Activated CD4-positive, alpha-beta T cell treated with anti-CD3 and anti-CD28 coated beads, Interleukin-2, amount 50 U/mL, for 24 hours (primary cell): ENCODE data around the gene ISX.

ENCODE experiments used
- DNase-seq, 2 donors: peaks; one replicate each; pipeline ENCODE4 v3.0.0-alpha.2; 2020; ENCODE audit warnings: low read depth in 1 of 2, low spot score in 1 of 2

ISX gene

DNA sequence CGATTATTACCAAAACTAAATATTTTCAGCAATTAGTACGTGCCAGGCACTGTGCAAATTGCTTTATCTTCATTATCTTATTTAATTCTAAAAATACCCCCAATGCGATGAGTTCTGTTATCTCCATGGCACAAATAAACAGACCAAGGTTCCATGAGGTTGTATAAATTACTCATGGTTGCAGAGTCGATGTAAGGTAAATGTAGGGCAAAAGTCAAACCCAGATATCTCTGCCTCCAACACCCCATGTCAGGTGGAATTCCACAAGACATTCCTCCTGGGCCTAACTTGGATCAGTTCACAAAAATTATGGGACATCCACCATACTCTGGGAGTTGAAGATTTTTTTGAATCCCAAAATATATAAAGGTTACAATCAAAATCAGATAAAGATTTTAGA, 43.7 kb downstream of the ISX start:
- no peak for DNase-seq

GRCh38 chr22:35111244-35111643, 45.3 kb downstream of the ISX start:
- no peak for DNase-seq

DNA sequence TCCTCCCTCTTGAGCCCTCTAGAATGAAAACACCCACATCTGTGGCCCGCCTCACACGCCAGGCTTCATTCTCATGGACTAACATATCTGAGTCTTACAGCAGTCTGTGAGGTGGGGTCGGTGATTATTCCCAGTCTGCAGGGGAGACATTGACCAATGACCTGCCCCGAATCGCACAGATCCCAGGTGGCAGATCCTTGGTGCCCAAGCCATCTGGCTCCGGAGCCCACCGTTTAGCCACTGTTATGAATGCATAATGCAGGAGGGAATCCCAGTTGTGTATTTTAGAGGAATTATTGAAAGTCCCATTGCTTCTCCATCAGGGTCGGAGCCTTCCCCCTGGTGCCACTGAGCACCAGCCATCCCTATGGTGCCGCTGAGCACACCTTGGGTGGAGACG, 47.4 kb downstream of the ISX start:
- no peak for DNase-seq

DNA sequence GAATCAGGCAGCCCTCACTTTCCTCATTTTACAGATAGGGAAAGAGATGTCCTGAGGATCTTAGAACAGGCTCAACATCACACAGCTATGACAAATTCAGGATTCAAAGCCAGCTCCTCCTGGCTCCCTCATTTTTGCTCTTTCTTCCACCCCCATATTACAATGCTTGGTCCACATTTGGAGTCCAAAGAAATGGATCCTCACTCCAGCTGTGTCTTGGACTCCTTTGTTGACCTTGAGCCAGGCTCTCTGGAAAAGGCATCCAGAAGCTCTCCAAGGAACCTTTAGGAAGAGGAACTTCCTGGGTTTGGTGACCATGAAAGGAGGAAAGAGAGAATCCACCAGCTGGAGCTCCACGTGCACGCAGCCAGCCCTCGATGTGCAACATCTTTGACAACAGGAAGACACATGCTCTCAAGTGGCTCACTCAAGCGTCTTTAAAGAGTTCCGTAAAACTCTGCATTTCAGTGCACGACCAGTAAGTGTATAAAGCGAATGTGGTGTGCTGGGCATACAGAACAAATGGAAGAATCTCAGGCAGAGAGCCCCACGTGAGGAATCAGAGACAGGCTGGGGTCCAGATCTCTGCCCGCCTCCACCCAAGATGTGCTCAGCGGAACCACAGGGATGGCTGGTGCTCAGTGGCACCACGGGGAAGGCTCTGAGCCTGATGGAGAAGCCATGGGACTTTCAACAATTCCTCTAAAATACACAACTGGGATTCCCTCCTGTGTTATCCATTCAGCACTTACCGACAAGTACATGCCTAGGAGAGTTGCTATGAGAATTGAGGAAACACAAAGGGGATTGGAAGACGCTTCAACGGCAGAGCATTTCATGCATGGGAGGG, 48.4 kb downstream of the ISX start:
- DNase-seq = no peak

DNA sequence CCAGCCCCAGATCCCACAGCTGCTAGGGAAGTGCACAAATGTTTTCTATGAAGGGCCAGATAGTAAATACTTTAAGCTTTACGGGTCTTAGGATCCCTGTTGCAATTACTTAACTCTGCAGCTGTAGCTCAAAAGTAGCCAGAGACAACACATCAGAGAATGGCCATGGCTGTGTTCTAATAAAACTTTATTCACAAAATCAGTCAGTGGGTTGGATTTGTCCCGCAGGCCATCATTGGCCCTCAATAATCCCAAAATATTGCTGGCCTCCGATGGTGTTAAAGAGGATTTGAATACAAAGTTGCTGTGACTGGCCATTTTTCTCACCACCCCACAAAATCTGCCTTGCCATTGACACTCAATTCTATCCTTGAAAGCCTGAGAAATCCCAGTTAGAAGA, 49.6 kb downstream of the ISX start:
- DNase-seq = no peak

GRCh38 chr22:35116269-35116668, 50.3 kb downstream of the ISX start:
- no peak for DNase-seq

GRCh38 chr22:35116817-35117216, 50.9 kb downstream of the ISX start:
- DNase-seq = no peak

DNA sequence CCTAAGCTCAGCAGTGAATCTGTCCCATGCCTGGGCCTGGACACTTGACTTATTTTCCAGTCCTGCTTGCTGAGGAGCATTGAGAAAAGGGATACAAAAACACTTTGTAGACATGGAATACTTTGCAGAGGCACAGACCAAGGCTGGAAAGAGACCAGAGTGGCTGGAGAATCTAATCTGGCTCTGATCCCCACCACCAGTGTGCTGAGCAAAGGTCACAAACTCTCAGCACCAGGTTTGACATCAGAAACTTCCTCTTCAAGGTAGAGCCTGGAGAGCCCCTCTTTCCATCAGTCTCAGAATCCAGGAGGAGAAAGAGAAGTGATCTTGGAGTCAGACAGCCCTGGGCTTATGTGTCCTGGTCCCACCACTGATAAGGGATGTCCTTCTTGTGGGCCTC, 53.5 kb downstream of the ISX start:
- no peak for DNase-seq

DNA sequence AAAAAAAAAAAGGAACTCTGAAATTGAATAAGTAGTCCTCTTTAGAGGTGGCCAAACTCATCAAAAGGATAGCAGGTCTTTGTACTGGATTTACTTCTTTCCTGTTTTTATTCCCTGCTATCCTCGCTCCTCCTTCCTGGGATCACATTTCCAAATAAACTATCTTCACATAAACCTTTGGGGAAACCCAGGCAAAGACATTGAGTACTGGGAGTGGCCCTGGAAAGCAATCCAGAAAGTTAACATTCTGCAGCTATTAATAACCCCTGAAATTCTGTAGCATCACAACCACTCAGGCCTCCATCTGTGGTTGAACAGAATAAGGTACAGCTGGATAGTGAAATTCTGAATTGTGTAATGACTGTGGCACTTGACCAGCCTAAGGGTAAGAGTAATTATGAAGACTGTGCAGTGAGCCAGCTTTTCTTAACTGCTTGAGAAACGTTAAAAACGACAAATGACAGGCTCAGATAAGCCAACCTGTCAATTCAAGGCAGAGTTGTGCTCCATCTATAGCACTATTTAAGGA, 58.8 kb downstream of the ISX start:
- no peak for DNase-seq

DNA sequence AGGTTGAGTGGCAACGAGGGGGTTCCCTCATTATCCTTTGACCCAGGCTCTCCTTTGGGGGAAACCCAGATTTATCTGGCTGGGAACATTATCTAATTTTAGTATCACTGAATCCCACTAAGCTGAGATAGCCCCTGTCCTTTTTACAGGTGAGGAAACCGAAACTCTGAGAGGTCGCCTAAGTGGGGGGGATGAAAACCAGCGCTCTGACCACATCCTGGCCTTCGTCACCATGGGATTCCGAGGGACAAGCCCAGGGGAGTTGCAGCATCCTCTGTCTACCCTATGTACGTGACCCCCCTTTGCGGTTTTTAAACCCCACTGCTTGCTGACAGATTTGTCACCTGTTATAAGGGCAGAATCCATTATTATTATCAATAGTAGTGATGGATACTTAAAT, 61.0 kb downstream of the ISX start:
- DNase-seq = no peak

GRCh38 chr22:35128637-35129036, 62.7 kb downstream of the ISX start:
- DNase-seq = no peak

GRCh38 chr22:35131525-35132000, 65.6 kb downstream of the ISX start:
- no peak for DNase-seq

DNA sequence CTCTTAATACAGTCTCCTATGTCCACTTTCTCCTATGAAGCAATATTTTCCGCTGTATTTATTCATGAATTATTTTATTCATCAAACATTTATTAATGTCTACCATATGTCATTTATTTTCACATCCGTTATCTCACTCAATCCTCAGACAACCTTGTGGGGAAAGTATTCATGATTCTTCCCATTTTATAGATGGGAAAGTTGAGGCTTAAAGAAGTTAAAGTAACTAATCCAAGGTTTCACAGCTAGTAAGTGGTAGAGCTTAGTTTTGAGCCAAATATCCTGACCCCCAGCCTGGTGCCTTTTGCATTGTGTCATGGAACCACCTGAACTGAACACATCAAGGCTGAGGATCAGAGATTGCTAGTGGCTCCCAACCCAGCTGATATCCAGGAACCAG, 66.6 kb downstream of the ISX start:
- DNase-seq = no peak

DNA sequence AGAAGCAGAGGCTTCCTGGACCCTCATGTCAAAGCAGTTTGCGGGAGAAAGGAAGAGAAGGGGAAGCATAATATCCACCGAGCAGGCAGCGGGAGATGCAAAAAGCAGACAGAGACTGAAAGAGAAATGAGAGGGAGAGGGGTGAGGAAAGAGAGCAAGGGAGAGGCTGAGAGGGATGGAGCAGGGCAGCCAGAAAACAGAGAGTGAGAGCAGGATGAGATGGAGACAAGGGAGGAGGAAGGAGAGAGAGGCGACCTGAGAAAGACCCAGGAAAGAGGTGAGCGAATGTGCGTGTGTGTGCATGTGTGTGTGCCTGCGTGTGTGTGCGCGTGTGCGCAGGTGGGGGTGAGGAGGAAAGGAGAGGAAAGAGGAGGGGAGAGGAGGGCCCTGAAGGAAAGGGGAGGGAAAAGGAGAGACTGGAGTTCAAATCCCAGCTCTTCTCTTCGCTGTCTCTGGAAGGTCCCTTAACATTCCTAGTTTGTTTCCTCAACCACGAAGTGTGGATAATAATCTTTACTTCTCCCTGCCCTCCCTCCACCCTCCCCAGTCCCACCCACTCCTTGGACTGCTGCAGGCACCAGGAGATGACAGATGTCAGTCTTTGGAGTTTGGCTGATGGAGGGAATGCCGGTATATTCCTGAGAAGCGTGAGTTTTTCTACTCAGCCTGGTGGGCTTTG, 67.9 kb downstream of the ISX start:
- DNase-seq = no peak

DNA sequence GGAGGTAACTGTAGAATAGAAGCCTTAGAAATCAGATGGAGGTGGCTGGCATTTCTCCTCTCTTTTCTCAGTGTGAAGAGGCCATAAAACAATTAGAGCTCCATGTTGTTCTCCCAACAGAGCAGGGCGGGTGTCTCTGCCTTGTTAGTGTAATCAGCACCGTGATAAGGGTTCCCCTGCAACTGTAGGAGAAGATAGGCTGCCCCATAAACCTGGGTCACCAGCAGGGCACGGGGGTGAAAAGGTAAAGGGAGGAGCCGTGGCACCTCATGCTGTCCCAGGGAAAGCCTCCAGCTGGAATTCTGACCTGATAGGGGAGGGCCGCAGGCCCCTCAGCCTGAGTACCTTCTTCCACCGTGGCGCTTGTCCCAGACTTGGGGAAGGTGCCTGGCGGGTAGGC, 68.7 kb downstream of the ISX start:
- no peak for DNase-seq

DNA sequence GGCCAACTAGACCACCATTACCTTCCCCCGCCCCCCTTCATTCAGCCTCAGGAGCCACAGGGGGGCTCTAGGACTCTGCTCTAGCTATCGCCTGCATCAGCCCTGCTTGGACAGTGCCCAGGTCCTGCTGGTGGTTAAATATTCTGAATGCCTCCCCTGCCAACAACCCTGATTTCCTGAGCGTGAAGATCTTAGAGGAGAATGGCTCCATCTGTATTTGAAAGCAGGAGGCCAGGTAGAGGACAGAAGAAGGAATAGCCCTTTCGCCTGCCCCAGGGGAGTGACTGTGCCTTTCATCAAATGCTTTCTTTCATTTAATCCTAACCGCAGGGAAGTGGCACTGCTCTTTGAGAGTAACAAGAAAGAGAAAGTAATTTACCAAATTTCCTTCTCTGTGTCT, 69.2 kb downstream of the ISX start:
- DNase-seq = no peak
